Neural crest cell (in vitro differentiated cells): ENCODE measurements around the gene ADK. TPM values are rescaled to one million over a fixed set of nuclear protein-coding genes. Genes with fewer than 3 reads are reported as not detected.

Experiments used
- DNase-seq: peaks from one replicate; pipeline ENCODE4 v3.0.0; 2021; ENCODE audit warnings: low read depth, mixed read lengths, low spot score
- H3K27ac Mint-ChIP-seq: one replicate; pipeline ENCODE4 v1.8.0; 2021; ENCODE audit warnings: mild to moderate bottlenecking, mixed read lengths; ENCODE audit not compliant: unreplicated experiment
- H3K27me3 Mint-ChIP-seq: 2 replicates; pipeline ENCODE4 v1.8.0; 2021; ENCODE audit warnings: low read depth, mild to moderate bottlenecking, mixed read lengths
- H3K36me3 Mint-ChIP-seq: 2 replicates; pipeline ENCODE4 v1.8.0; 2021; ENCODE audit warnings: low read depth, mild to moderate bottlenecking, mixed read lengths
- H3K4me1 Mint-ChIP-seq: 2 replicates; pipeline ENCODE4 v1.8.0; 2021; ENCODE audit warnings: mixed read lengths
- H3K4me3 Mint-ChIP-seq: one replicate; pipeline ENCODE4 v1.8.0; 2021; ENCODE audit warnings: mild to moderate bottlenecking, mixed read lengths
- H3K9me3 Mint-ChIP-seq: 2 replicates; pipeline ENCODE4 v1.8.0; 2021; ENCODE audit warnings: mixed read lengths
- CTCF ChIP-seq: fragments of 200-600 bp; sonication (generic); conservative IDR thresholded peaks from 2 replicates; pipeline ENCODE4 v1.5.0; 2021; ENCODE audit warnings: antibody characterized with exemption, mild to moderate bottlenecking
- total RNA-seq: library from RNA; stranded (reverse); gene quantifications from 2 replicates; pipeline ENCODE4 v1.2.1, GENCODE V29; 2021

ADK gene
- total RNA-seq, 1 donor from 2014 or later: 35.6 TPM

GRCh38 chr10:74433993-74434392 lies 283.0 kb downstream of the ADK start:
- Mint-ChIP-seq H3K27ac (no peak overlapping the region), H3K36me3 (no peaks in the 10 kb centered on the region), H3K27me3 (no peaks in the 10 kb centered on the region), H3K4me1 (no peaks in the 10 kb centered on the region), H3K9me3 (no peaks in the 10 kb centered on the region), H3K4me3 (no peak overlapping the region)
- no peak for DNase-seq
- no peak for TF ChIP-seq CTCF

- no peak for DNase-seq
- Mint-ChIP-seq H3K4me1 (peaks cover 3% of the 10 kb centered on the region), H3K27ac (no peak overlapping the region), H3K9me3 (no peaks in the 10 kb centered on the region), H3K4me3 (no peak overlapping the region), H3K27me3 (no peaks in the 10 kb centered on the region), H3K36me3 (no peaks in the 10 kb centered on the region)
- TF ChIP-seq CTCF: no peak
These were observed 283.5 kb downstream of the ADK start for GRCh38 chr10:74434547-74434946.

- Mint-ChIP-seq H3K36me3 (no peaks in the 10 kb centered on the region), H3K27me3 (no peaks in the 10 kb centered on the region), H3K9me3 (peaks cover 2% of the 10 kb centered on the region), H3K4me1 (peaks cover 3% of the 10 kb centered on the region), H3K27ac (no peak overlapping the region), H3K4me3 (no peak overlapping the region)
- DNase-seq: no peak
- no peak for TF ChIP-seq CTCF
These were observed 285.6 kb downstream of the ADK start for GRCh38 chr10:74436523-74437170.

- no peak overlapping the region for H3K27ac Mint-ChIP-seq
These were observed 286.8 kb downstream of the ADK start for GRCh38 chr10:74437822-74438221.

GRCh38 chr10:74439213-74439612 lies 288.2 kb downstream of the ADK start:
- Mint-ChIP-seq H3K27me3 (no peaks in the 10 kb centered on the region), H3K27ac (no peak overlapping the region), H3K4me3 (no peak overlapping the region), H3K9me3 (peaks cover 4% of the 10 kb centered on the region), H3K4me1 (peaks cover 3% of the 10 kb centered on the region), H3K36me3 (no peaks in the 10 kb centered on the region)
- TF ChIP-seq CTCF: no peak
- no peak for DNase-seq

More at GRCh38 chr10:74437822-74438221, 286.8 kb downstream of the ADK start:
- Mint-ChIP-seq H3K4me1 (peaks cover 3% of the 10 kb centered on the region), H3K27me3 (no peaks in the 10 kb centered on the region), H3K4me3 (no peak overlapping the region), H3K9me3 (peaks cover 4% of the 10 kb centered on the region), H3K36me3 (no peaks in the 10 kb centered on the region)
- no peak for TF ChIP-seq CTCF
- DNase-seq: no peak
